ENCODE results near the gene INSC. TPM values are rescaled to one million over a fixed set of nuclear protein-coding genes. Genes with fewer than 3 reads are reported as not detected.

Gene INSC
- total RNA-seq, 2 donors from 2014 or later: 1.0 TPM; not detected in 1

- DNase-seq (ENCODE audit: low spot score): no peak
- no peak for TF ChIP-seq CTCF (IDR thresholded peaks at IDR 0.05)
- no peak overlapping the region for H3K4me3 ChIP-seq
Measured at GRCh38 chr11:15144347-15144746, 29.6 kb downstream of the INSC start.

GRCh38 chr11:15145151-15145550 lies 30.4 kb downstream of the INSC start:
- Histone ChIP-seq H3K36me3 (no peaks in the 10 kb centered on the region), H3K4me1 (no peaks in the 10 kb centered on the region), H3K9me3 (no peaks in the 10 kb centered on the region), H3K27me3 (no peaks in the 10 kb centered on the region), H3K4me3 (no peak overlapping the region), H3K27ac (no peak overlapping the region)
- DNase-seq (ENCODE audit: low spot score): no peak
- TF ChIP-seq CTCF (IDR thresholded peaks at IDR 0.05): no peak

More at GRCh38 chr11:15144347-15144746, 29.6 kb downstream of the INSC start:
- Histone ChIP-seq H3K36me3 (no peaks in the 10 kb centered on the region), H3K27me3 (no peaks in the 10 kb centered on the region), H3K4me1 (peaks cover 0 to 6% of the 10 kb centered on the region in 2 donors), H3K27ac (no peak overlapping the region), H3K9me3 (no peaks in the 10 kb centered on the region)

- no peaks in the 10 kb centered on the region for H3K36me3 ChIP-seq
- no peak for TF ChIP-seq CTCF (IDR thresholded peaks at IDR 0.05)
- no peaks in the 10 kb centered on the region for H3K9me3 ChIP-seq
- H3K27me3 ChIP-seq: no peaks in the 10 kb centered on the region
- DNase-seq (ENCODE audit: low spot score): no peak
- H3K4me1 ChIP-seq: no peaks in the 10 kb centered on the region
- H3K4me3 ChIP-seq: no peak overlapping the region
- H3K27ac ChIP-seq: no peak overlapping the region
Measured at GRCh38 chr11:15145615-15146014, 30.9 kb downstream of the INSC start.

- no peak for TF ChIP-seq CTCF (IDR thresholded peaks at IDR 0.05)
- Histone ChIP-seq H3K4me3 (no peak overlapping the region), H3K36me3 (no peaks in the 10 kb centered on the region)
Measured at GRCh38 chr11:15146271-15147003, 31.7 kb downstream of the INSC start.

GRCh38 chr11:15148169-15148568 lies 33.4 kb downstream of the INSC start:
- DNase-seq (ENCODE audit: low spot score): no peak
- Histone ChIP-seq H3K27ac (no peak overlapping the region), H3K36me3 (no peaks in the 10 kb centered on the region), H3K27me3 (no peaks in the 10 kb centered on the region), H3K4me3 (no peak overlapping the region), H3K9me3 (no peaks in the 10 kb centered on the region), H3K4me1 (no peaks in the 10 kb centered on the region)
- TF ChIP-seq CTCF (IDR thresholded peaks at IDR 0.05): no peak

More at GRCh38 chr11:15146271-15147003, 31.7 kb downstream of the INSC start:
- no peaks in the 10 kb centered on the region for H3K9me3 ChIP-seq
- H3K27ac ChIP-seq: no peak overlapping the region
- H3K4me1 ChIP-seq: no peaks in the 10 kb centered on the region
- no peak for DNase-seq (ENCODE audit: low spot score)
- H3K27me3 ChIP-seq: no peaks in the 10 kb centered on the region

- no peak for TF ChIP-seq CTCF (IDR thresholded peaks at IDR 0.05)
Measured at GRCh38 chr11:15149050-15149449, 34.3 kb downstream of the INSC start.

More at GRCh38 chr11:15149050-15149449, 34.3 kb downstream of the INSC start:
- no peaks in the 10 kb centered on the region for H3K4me1 ChIP-seq
- H3K27ac ChIP-seq: no peak overlapping the region
- H3K36me3 ChIP-seq: no peaks in the 10 kb centered on the region
- no peak overlapping the region for H3K4me3 ChIP-seq
- no peaks in the 10 kb centered on the region for H3K9me3 ChIP-seq
- DNase-seq (ENCODE audit: low spot score): no peak
- H3K27me3 ChIP-seq: no peaks in the 10 kb centered on the region

Data from right atrium auricular region (tissue), 2 donors.